ENCODE measurements around the gene CTNNBL1. TPM values are rescaled to one million over a fixed set of nuclear protein-coding genes. Genes with fewer than 3 reads are reported as not detected.

CTNNBL1 gene
- total RNA-seq, 3 donors from 2014 or later (not counting 1 experiment from before 2014, with no cell fraction given), result 59.1 to 75.6 (median 67.6) TPM

- peaks cover 26% of the 10 kb centered on the region for H3K36me3 Mint-ChIP-seq
Measured at GRCh38 chr20:37786043-37786442, 92.2 kb downstream of the CTNNBL1 start.

DNA sequence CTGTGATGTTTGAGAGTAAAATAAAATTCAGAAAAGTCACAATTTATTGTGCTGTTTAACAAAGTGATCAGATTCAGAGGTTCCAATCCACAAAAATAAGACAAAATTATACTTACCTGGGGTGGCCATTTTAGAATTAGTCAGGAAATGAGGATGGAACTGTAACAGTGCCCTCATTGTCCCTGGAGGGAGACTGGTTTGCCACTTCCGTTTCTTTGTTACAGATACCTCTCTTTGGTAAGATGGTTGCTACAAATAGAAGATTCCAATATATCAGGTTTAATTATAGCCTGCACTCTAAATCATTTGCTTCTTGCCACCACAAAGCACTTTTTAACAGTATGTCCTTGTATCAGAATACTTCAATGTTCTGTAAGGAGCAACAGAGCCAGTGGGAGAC is 95.6 kb downstream of the CTNNBL1 start:
- no peak for DNase-seq

More at GRCh38 chr20:37786043-37786442, 92.2 kb downstream of the CTNNBL1 start:
- no peak for DNase-seq
- H3K4me3 ChIP-seq (ENCODE audit: low read length), result no peak overlapping the region
- WGBS (ENCODE audit: insufficient coverage), result 80% methylated on average over 1 of the region's 1 CpG
- no peak overlapping the region for H3K27ac ChIP-seq (ENCODE audit: low read length)
- no peaks in the 10 kb centered on the region for H3K9me3 ChIP-seq (ENCODE audit: control insufficient read depth, insufficient read depth, low read length)
- TF ChIP-seq, protein P1, sequence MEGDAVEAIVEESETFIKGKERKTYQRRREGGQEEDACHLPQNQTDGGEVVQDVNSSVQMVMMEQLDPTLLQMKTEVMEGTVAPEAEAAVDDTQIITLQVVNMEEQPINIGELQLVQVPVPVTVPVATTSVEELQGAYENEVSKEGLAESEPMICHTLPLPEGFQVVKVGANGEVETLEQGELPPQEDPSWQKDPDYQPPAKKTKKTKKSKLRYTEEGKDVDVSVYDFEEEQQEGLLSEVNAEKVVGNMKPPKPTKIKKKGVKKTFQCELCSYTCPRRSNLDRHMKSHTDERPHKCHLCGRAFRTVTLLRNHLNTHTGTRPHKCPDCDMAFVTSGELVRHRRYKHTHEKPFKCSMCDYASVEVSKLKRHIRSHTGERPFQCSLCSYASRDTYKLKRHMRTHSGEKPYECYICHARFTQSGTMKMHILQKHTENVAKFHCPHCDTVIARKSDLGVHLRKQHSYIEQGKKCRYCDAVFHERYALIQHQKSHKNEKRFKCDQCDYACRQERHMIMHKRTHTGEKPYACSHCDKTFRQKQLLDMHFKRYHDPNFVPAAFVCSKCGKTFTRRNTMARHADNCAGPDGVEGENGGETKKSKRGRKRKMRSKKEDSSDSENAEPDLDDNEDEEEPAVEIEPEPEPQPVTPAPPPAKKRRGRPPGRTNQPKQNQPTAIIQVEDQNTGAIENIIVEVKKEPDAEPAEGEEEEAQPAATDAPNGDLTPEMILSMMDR (IDR thresholded peaks at IDR 0.05), result no peak
- peaks cover 46% of the 10 kb centered on the region for H3K36me3 ChIP-seq (ENCODE audit: control insufficient read depth, insufficient read depth, low read length)
- intact Hi-C loops (cut with micrococcal nuclease), result no loop called here
- no peak overlapping the region for H3K27ac Mint-ChIP-seq
- peaks cover 11 to 18% of the 10 kb centered on the region in 2 donors for H3K4me1 Mint-ChIP-seq
- H3K4me1 ChIP-seq (ENCODE audit: control insufficient read depth, insufficient read depth, low read length), result no peaks in the 10 kb centered on the region
- ATAC-seq, result no peak
- H3K9me3 Mint-ChIP-seq, result peaks cover 0 to 3% of the 10 kb centered on the region in 2 donors
- H3K27me3 Mint-ChIP-seq (ENCODE audit: low read depth in 2 of 2), result no peaks in the 10 kb centered on the region
- no peak overlapping the region for H3K4me3 Mint-ChIP-seq
- H3K27me3 ChIP-seq (ENCODE audit: control insufficient read depth, insufficient read depth, low read length), result no peaks in the 10 kb centered on the region

DNA sequence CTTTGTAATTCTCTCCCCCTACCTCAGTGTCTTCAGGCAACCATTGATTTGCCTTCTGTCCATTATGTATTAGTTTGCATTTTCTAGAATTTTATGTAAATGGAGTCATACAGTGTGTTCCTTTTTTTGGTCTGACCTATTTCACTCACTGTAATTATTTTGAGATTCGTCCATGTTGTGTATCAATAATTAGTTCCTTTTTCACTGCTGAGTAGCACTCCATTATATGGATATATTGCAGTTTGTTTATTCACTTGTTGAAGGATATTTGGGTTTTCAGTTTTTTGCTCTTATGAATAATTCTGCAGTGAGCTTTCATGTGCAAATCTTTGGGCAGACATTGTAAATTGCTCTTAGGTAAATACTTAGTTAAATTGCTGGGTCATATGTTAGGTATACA is 97.1 kb downstream of the CTNNBL1 start:
- no peaks in the 10 kb centered on the region for H3K4me1 ChIP-seq (ENCODE audit: control insufficient read depth, insufficient read depth, low read length)
- no peaks in the 10 kb centered on the region for H3K27me3 ChIP-seq (ENCODE audit: control insufficient read depth, insufficient read depth, low read length)
- peaks cover 0 to 3% of the 10 kb centered on the region in 2 donors for H3K9me3 Mint-ChIP-seq
- H3K4me1 Mint-ChIP-seq, result peaks cover 0 to 3% of the 10 kb centered on the region in 2 donors
- TF ChIP-seq, protein P1 (IDR thresholded peaks at IDR 0.05), result no peak
- H3K9me3 ChIP-seq (ENCODE audit: control insufficient read depth, insufficient read depth, low read length), result no peaks in the 10 kb centered on the region
- no peak for DNase-seq
- H3K27ac ChIP-seq (ENCODE audit: low read length), result no peak overlapping the region
- no peaks in the 10 kb centered on the region for H3K27me3 Mint-ChIP-seq (ENCODE audit: low read depth in 2 of 2)
- peaks cover 34% of the 10 kb centered on the region for H3K36me3 ChIP-seq (ENCODE audit: control insufficient read depth, insufficient read depth, low read length)
- no peak for ATAC-seq
- no peak overlapping the region for H3K4me3 ChIP-seq (ENCODE audit: low read length)
- intact Hi-C loops (cut with micrococcal nuclease), result no loop called here
- peaks cover 20% of the 10 kb centered on the region for H3K36me3 Mint-ChIP-seq
- no peak overlapping the region for H3K4me3 Mint-ChIP-seq
- WGBS (ENCODE audit: insufficient coverage), result no CpG with 5 or more reads among the region's 1 CpG
- no peak overlapping the region for H3K27ac Mint-ChIP-seq

More for the DNA sequence above, 95.6 kb downstream of the CTNNBL1 start:
- intact Hi-C loops (cut with micrococcal nuclease), result no loop called here
- H3K9me3 Mint-ChIP-seq, result peaks cover 0 to 3% of the 10 kb centered on the region in 2 donors
- H3K4me3 Mint-ChIP-seq, result no peak overlapping the region
- Histone ChIP-seq H3K27me3 (ENCODE audit: control insufficient read depth, insufficient read depth, low read length) (no peaks in the 10 kb centered on the region), H3K36me3 (ENCODE audit: control insufficient read depth, insufficient read depth, low read length) (peaks cover 36% of the 10 kb centered on the region), H3K27ac (ENCODE audit: low read length) (no peak overlapping the region), H3K9me3 (ENCODE audit: control insufficient read depth, insufficient read depth, low read length) (no peaks in the 10 kb centered on the region), H3K4me3 (ENCODE audit: low read length) (no peak overlapping the region), H3K4me1 (ENCODE audit: control insufficient read depth, insufficient read depth, low read length) (no peaks in the 10 kb centered on the region)
- no peak for ATAC-seq
- no peak overlapping the region for H3K27ac Mint-ChIP-seq
- peaks cover 11 to 13% of the 10 kb centered on the region in 2 donors for H3K4me1 Mint-ChIP-seq
- WGBS (ENCODE audit: insufficient coverage), result 100% methylated on average over 1 of the region's 1 CpG
- no peaks in the 10 kb centered on the region for H3K27me3 Mint-ChIP-seq (ENCODE audit: low read depth in 2 of 2)
- TF ChIP-seq, protein P1 (IDR thresholded peaks at IDR 0.05), result no peak
- H3K36me3 Mint-ChIP-seq, result peaks cover 20% of the 10 kb centered on the region

DNA sequence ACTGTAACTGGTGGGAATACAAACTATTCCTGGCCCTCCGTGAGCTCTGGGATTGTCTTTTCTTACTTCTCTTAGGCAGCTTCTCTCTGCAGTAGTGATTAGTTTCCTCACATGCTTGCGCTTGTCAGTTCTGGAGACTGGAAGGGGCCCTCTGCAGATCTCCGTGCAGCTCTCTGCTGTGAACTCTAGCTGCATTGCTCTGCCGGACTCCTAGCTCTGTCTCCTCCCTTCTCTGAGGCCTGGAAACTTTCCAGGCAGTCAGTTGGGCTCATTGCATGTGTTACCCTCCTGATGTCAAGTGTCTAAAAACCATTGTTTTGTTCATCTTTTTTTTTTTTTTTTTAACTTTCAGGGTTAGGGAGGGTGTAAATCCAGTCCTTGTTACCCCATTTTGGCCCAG is 102.3 kb downstream of the CTNNBL1 start:
- intact Hi-C loops (cut with micrococcal nuclease), result no loop called here
- no peak for ATAC-seq
- Mint-ChIP-seq H3K4me1 (peaks cover 0 to 5% of the 10 kb centered on the region in 2 donors), H3K9me3 (peaks cover 0 to 3% of the 10 kb centered on the region in 2 donors), H3K36me3 (peaks cover under 1% of the 10 kb centered on the region), H3K27me3 (ENCODE audit: low read depth in 2 of 2) (no peaks in the 10 kb centered on the region), H3K27ac (no peak overlapping the region), H3K4me3 (no peak overlapping the region)
- no peak for DNase-seq
- 98% methylated on average over 4 of the region's 4 CpGs for WGBS (ENCODE audit: insufficient coverage)
- TF ChIP-seq, protein P1 (IDR thresholded peaks at IDR 0.05), result no peak
- Histone ChIP-seq H3K36me3 (ENCODE audit: control insufficient read depth, insufficient read depth, low read length) (peaks cover 19% of the 10 kb centered on the region), H3K4me3 (ENCODE audit: low read length) (no peak overlapping the region), H3K27me3 (ENCODE audit: control insufficient read depth, insufficient read depth, low read length) (no peaks in the 10 kb centered on the region), H3K4me1 (ENCODE audit: control insufficient read depth, insufficient read depth, low read length) (no peaks in the 10 kb centered on the region), H3K27ac (ENCODE audit: low read length) (no peak overlapping the region), H3K9me3 (ENCODE audit: control insufficient read depth, insufficient read depth, low read length) (no peaks in the 10 kb centered on the region)

Measured in natural killer cell (primary cell).